Glutamatergic neuron (in vitro differentiated cells): ENCODE data around the gene GSTA5. TPM values are rescaled to one million over a fixed set of nuclear protein-coding genes. Genes with fewer than 3 reads are reported as not detected.
"Not testable (repeated sequence)": the region's sequence is repeated elsewhere in the genome, so short reads cannot be mapped to it uniquely, and the experiment has no call there.

Source experiments
- DNase-seq: peaks from one replicate; pipeline ENCODE4 v3.0.0; 2022
- H3K27ac Mint-ChIP-seq: one replicate; pipeline ENCODE4 v1.8.0; 2020; ENCODE audit warnings: mild to moderate bottlenecking, mixed read lengths, inconsistent platforms; ENCODE audit not compliant: unreplicated experiment
- H3K27me3 Mint-ChIP-seq: one replicate; pipeline ENCODE4 v1.8.0; 2020; ENCODE audit warnings: mild to moderate bottlenecking, moderate library complexity, mixed read lengths, inconsistent platforms; ENCODE audit not compliant: unreplicated experiment
- H3K36me3 Mint-ChIP-seq: one replicate; pipeline ENCODE4 v1.8.0; 2020; ENCODE audit warnings: mild to moderate bottlenecking, mixed read lengths, inconsistent platforms; ENCODE audit not compliant: unreplicated experiment
- H3K4me1 Mint-ChIP-seq: one replicate; pipeline ENCODE4 v1.8.0; 2020; ENCODE audit warnings: mild to moderate bottlenecking, low read depth, mixed read lengths, inconsistent platforms; ENCODE audit not compliant: unreplicated experiment
- H3K4me3 Mint-ChIP-seq: one replicate; pipeline ENCODE4 v1.8.0; 2020; ENCODE audit warnings: mild to moderate bottlenecking, mixed read lengths, inconsistent platforms; ENCODE audit not compliant: unreplicated experiment
- H3K9me3 Mint-ChIP-seq: one replicate; pipeline ENCODE4 v1.8.0; 2020; ENCODE audit warnings: mild to moderate bottlenecking, moderate library complexity, mixed read lengths, inconsistent platforms; ENCODE audit not compliant: unreplicated experiment
- total RNA-seq: library from RNA; stranded (reverse); fragmentation: NEBNext Ultra II Directional; extraction: Animal tissue kit (Norgen Biotek cat#: 25700); gene quantifications from one replicate; pipeline ENCODE4 v1.2.1, GENCODE V29; 2021; ENCODE audit not compliant: unreplicated experiment
- TF ChIP-seq, protein P1 (sequence below): fragments of 200-600 bp; sonication (generic); IDR thresholded peaks from one replicate; pipeline ENCODE4 v1.5.0; 2021; ENCODE audit not compliant: partially characterized antibody, unreplicated experiment

The GSTA5 gene
- total RNA-seq, 1 donor from 2014 or later, result not detected

- peaks cover 9% of the 10 kb centered on the region for H3K27me3 Mint-ChIP-seq
- no peak overlapping the region for H3K4me3 Mint-ChIP-seq
- DNase-seq, result no peak
- H3K27ac Mint-ChIP-seq, result no peak overlapping the region
- TF ChIP-seq, protein P1, sequence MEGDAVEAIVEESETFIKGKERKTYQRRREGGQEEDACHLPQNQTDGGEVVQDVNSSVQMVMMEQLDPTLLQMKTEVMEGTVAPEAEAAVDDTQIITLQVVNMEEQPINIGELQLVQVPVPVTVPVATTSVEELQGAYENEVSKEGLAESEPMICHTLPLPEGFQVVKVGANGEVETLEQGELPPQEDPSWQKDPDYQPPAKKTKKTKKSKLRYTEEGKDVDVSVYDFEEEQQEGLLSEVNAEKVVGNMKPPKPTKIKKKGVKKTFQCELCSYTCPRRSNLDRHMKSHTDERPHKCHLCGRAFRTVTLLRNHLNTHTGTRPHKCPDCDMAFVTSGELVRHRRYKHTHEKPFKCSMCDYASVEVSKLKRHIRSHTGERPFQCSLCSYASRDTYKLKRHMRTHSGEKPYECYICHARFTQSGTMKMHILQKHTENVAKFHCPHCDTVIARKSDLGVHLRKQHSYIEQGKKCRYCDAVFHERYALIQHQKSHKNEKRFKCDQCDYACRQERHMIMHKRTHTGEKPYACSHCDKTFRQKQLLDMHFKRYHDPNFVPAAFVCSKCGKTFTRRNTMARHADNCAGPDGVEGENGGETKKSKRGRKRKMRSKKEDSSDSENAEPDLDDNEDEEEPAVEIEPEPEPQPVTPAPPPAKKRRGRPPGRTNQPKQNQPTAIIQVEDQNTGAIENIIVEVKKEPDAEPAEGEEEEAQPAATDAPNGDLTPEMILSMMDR, result no peak
- H3K9me3 Mint-ChIP-seq, result peaks cover 2% of the 10 kb centered on the region
- H3K36me3 Mint-ChIP-seq, result no peaks in the 10 kb centered on the region
- H3K4me1 Mint-ChIP-seq, result no peaks in the 10 kb centered on the region
Measured at GRCh38 chr6:52821842-52822241, 18.8 kb downstream of the GSTA5 start.

- H3K4me3 Mint-ChIP-seq, result no peak overlapping the region
- H3K36me3 Mint-ChIP-seq, result no peaks in the 10 kb centered on the region
- peaks cover 9% of the 10 kb centered on the region for H3K27me3 Mint-ChIP-seq
- H3K27ac Mint-ChIP-seq, result no peak overlapping the region
- no peaks in the 10 kb centered on the region for H3K4me1 Mint-ChIP-seq
- H3K9me3 Mint-ChIP-seq, result peaks cover 2% of the 10 kb centered on the region
- DNase-seq, result no peak
- TF ChIP-seq, protein P1, result no peak
Measured at GRCh38 chr6:52820198-52820597, 20.4 kb downstream of the GSTA5 start.

DNA sequence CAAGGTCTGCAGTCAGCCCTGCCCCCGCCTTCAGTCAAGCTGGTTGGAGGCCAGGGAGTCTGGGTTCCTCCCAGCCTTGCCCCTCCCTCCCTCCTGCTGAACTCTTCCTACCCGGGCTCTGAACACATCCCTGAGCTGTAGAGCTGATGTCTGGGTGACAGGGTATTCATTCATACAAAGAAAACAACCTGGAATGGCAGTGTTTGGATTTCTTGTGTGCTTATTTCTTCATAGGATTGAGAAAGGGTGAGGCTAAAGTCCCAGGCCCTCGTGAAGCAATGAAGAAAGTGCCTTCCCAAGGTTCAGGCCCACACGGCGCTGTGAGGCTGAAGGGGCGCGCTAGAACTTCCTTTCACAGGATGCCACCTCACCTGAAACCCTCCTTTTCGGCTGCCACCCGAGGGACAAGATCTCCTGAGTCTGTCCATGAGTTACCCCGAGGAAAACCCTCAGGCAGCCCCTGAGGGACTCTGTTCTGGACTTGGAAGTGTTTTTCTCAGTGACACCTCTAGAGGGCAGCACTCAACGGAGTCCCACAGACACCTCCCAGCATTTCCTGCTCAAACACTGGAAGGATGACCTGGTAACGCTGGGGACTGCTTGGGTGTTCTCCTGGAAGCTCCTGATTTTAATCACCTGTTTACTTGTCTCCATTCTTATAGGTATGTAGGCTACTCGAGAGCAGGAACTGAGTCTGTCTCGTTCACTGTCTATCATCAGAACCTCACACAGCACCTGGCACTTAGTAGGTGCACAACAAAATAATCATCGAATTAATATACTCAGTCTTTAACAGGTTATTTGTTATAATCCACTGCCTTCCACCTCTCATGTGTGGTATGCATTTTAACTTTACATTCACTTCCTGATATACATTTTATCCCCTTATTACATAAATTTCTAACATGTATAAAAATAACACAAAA is 25.2 kb downstream of the GSTA5 start:
- H3K36me3 Mint-ChIP-seq, result no peaks in the 10 kb centered on the region
- DNase-seq, result peak; percentile 43
- H3K4me3 Mint-ChIP-seq, result no peak overlapping the region
- H3K4me1 Mint-ChIP-seq, result no peaks in the 10 kb centered on the region
- no peak overlapping the region for H3K27ac Mint-ChIP-seq
- TF ChIP-seq, protein P1, result peak; percentile 75
- no peaks in the 10 kb centered on the region for H3K27me3 Mint-ChIP-seq
- H3K9me3 Mint-ChIP-seq, result peaks cover 2% of the 10 kb centered on the region

- not testable (repeated sequence) for H3K4me1 Mint-ChIP-seq, H3K27me3 Mint-ChIP-seq, H3K27ac Mint-ChIP-seq, H3K4me3 Mint-ChIP-seq, H3K9me3 Mint-ChIP-seq, DNase-seq, H3K36me3 Mint-ChIP-seq
Measured at GRCh38 chr6:52814545-52814944, 26.1 kb downstream of the GSTA5 start.

GRCh38 chr6:52809777-52810176 is 30.8 kb downstream of the GSTA5 start:
- not testable (repeated sequence) for DNase-seq, H3K27me3 Mint-ChIP-seq

GRCh38 chr6:52808660-52809059 is 32.0 kb downstream of the GSTA5 start:
- H3K4me3 Mint-ChIP-seq, result no peak overlapping the region
- H3K36me3 Mint-ChIP-seq, result no peaks in the 10 kb centered on the region
- no peak for DNase-seq
- no peak overlapping the region for H3K27ac Mint-ChIP-seq
- H3K4me1 Mint-ChIP-seq, result no peaks in the 10 kb centered on the region
- TF ChIP-seq, protein P1, result no peak
- peaks cover 1% of the 10 kb centered on the region for H3K27me3 Mint-ChIP-seq
- no peaks in the 10 kb centered on the region for H3K9me3 Mint-ChIP-seq

More at GRCh38 chr6:52809777-52810176, 30.8 kb downstream of the GSTA5 start:
- not testable (repeated sequence) for H3K36me3 Mint-ChIP-seq, H3K27ac Mint-ChIP-seq, H3K4me1 Mint-ChIP-seq, H3K4me3 Mint-ChIP-seq, H3K9me3 Mint-ChIP-seq

GRCh38 chr6:52803668-52804255 is 36.9 kb downstream of the GSTA5 start, which contains the start of gene GSTA1:
Gene GSTA1, minus strand, starts transcription at chr6:52803816. Its CDS starts 4,549 bp downstream, at chr6:52799267.
- not testable (repeated sequence) for DNase-seq, H3K27ac Mint-ChIP-seq, H3K9me3 Mint-ChIP-seq, H3K4me1 Mint-ChIP-seq, H3K27me3 Mint-ChIP-seq, H3K4me3 Mint-ChIP-seq, H3K36me3 Mint-ChIP-seq
